K562 (cell line): ENCODE measurements around the gene SMIM21. TPM values are rescaled to one million over a fixed set of nuclear protein-coding genes. Genes with fewer than 3 reads are reported as not detected.

Experiments used
- ATAC-seq: fragments of 200-7000 bp; cut with Tn5 transposase; 3 replicates; pipeline ENCODE4 v1.9.1; 2020; ENCODE audit warnings: moderate library complexity
- Bru-seq: library from RNA; stranded (reverse); fragments of 400-500 nt; gene quantifications from one replicate; lab custom pipeline; 2021; lab: Mats Ljungman, UMichigan
- BruChase-seq, 2 experiments: library from RNA; stranded (reverse); fragments of 400-500 nt; gene quantifications; one replicate each; lab custom pipeline; 2021; lab: Mats Ljungman, UMichigan
- BruUV-seq: library from RNA; stranded (reverse); fragments of 400-500 nt; replicated peaks from 2 replicates; lab custom pipeline; 2021; lab: Mats Ljungman, UMichigan
- CTCF ChIA-PET: fragments of 300-600 bp; formaldehyde crosslinking; extraction: SDS; loops from one replicate; lab custom pipeline; 2021; ENCODE audit warnings: low intra/inter-chr PET ratio; lab: Yijun Ruan, JAX
- POLR2A ChIA-PET: fragments of 300-600, 350-650 bp; sonication (Branson Sonifier 250); formaldehyde crosslinking; extraction: SDS; loops from one replicate; lab custom pipeline; 2021; ENCODE audit warnings: antibody characterized with exemption, inconsistent platforms; lab: Yijun Ruan, JAX
- DNase-seq, 4 experiments: peaks; one replicate each; pipeline versions ENCODE4 v3.0.0 to v3.0.0-alpha.2; 2011 to 2018; ENCODE audit warnings: low spot score in 3 of 4, mixed read lengths in 3 of 4; ENCODE audit errors: extremely low read depth in 1 of 4
- FAIRE-seq: peaks from 2 replicates; lab custom pipeline; 2011; peaks lifted over from hg19 to GRCh38; lab: Jason Lieb, UNC
- H2AFZ ChIP-seq: 2 replicates; pipeline ENCODE4 v1.6.0; 2011; ENCODE audit warnings: low read depth, low read length, control low read depth, inconsistent platforms
- H3K27ac ChIP-seq: fragments of 200-600 bp; 3 replicates; pipeline ENCODE4 v1.8.0; 2011; ENCODE audit warnings: low read depth, mild to moderate bottlenecking, control low read depth, inconsistent platforms, low read length, moderate library complexity, mixed read lengths; ENCODE audit errors: extremely low read depth
- H3K27me3 ChIP-seq, 2 experiments: fragments of 300-600 bp in 1 of 2; 2 replicates in 1 of 2; 3 replicates in 1 of 2; pipeline versions ENCODE4 v1.6.0 to v1.8.0; 2011; ENCODE audit warnings: inconsistent platforms in 2 of 2, low read length in 2 of 2, mild to moderate bottlenecking in 1 of 2, mixed read lengths in 1 of 2, moderate library complexity in 1 of 2; ENCODE audit not compliant: control insufficient read depth in 2 of 2, insufficient read depth in 2 of 2
- H3K36me3 ChIP-seq: fragments of 300-600 bp; 3 replicates; pipeline ENCODE4 v1.8.0; 2011; ENCODE audit warnings: mild to moderate bottlenecking, low read length, inconsistent platforms; ENCODE audit not compliant: control insufficient read depth, insufficient read depth
- H3K4me1 ChIP-seq, 2 experiments: fragments of 200-600 bp in 1 of 2; replicated peaks in 1 of 2; 2 replicates in 1 of 2; 3 replicates in 1 of 2; pipeline versions ENCODE4 v1.5.1 to v1.8.0; 2011; ENCODE audit warnings: inconsistent platforms in 2 of 2, low read length in 2 of 2, mild to moderate bottlenecking in 1 of 2, mixed read lengths in 1 of 2, moderate library complexity in 1 of 2; ENCODE audit not compliant: control insufficient read depth in 2 of 2, insufficient read depth in 2 of 2
- H3K4me2 ChIP-seq: 2 replicates; pipeline ENCODE4 v1.6.1; 2011; ENCODE audit warnings: low read length, control low read depth, inconsistent platforms, mixed read lengths; ENCODE audit not compliant: insufficient read depth
- H3K4me3 ChIP-seq: fragments of 200-600 bp; sonication (generic), shearing (Covaris generic); 2 replicates; pipeline ENCODE4 v1.5.1; 2016; ENCODE audit warnings: control low read depth, inconsistent platforms
- H3K79me2 ChIP-seq: fragments of 200-600 bp; 3 replicates; pipeline ENCODE4 v1.8.0; 2011; ENCODE audit warnings: low read length, inconsistent platforms; ENCODE audit not compliant: control insufficient read depth, insufficient read depth
- H3K9ac ChIP-seq, 2 experiments: 2 replicates each; pipeline versions ENCODE4 v1.6.0 to v1.6.1; 2011; ENCODE audit warnings: low read depth in 2 of 2, low read length in 2 of 2, control low read depth in 1 of 2, inconsistent platforms in 1 of 2, mild to moderate bottlenecking in 1 of 2, mixed read lengths in 1 of 2; ENCODE audit not compliant: insufficient read depth in 1 of 2
- H3K9me1 ChIP-seq: one replicate; pipeline ENCODE4 v1.6.0; 2011; ENCODE audit warnings: inconsistent platforms, mild to moderate bottlenecking, low read length, moderate library complexity; ENCODE audit not compliant: control insufficient read depth, insufficient read depth
- H3K9me3 ChIP-seq: replicated peaks from 2 replicates; pipeline ENCODE4 v1.5.1; 2011; ENCODE audit warnings: low read depth, low read length, inconsistent platforms; ENCODE audit not compliant: control insufficient read depth, insufficient read depth
- H4K20me1 ChIP-seq: replicated peaks from 2 replicates; pipeline ENCODE4 v1.6.1; 2011; ENCODE audit warnings: low read length, inconsistent platforms, mixed read lengths; ENCODE audit not compliant: control insufficient read depth, insufficient read depth
- CCNT2 ChIP-seq: IDR thresholded peaks from 2 replicates; pipeline ENCODE4 v1.6.1; 2011; ENCODE audit warnings: borderline replicate concordance, low read depth, mild to moderate bottlenecking, moderate library complexity, mixed read lengths, low read length; ENCODE audit not compliant: insufficient read length; ENCODE audit errors: extremely low read depth
- CREBBP ChIP-seq: IDR thresholded peaks from one replicate; pipeline ENCODE4 v1.6.1; 2012; ENCODE audit warnings: low read depth, mild to moderate bottlenecking, control low read depth, inconsistent platforms, low read length
- IFI16 ChIP-seq: fragments of 250-450 bp; sonication (Bioruptor Pico); IDR thresholded peaks from 2 replicates; pipeline ENCODE4 v2.1.2; 2022; ENCODE audit warnings: mild to moderate bottlenecking, inconsistent platforms
- RFX7 ChIP-seq: fragments of 250-450 bp; sonication (Bioruptor Pico); IDR thresholded peaks from 2 replicates; pipeline ENCODE4 v1.5.1; 2021; ENCODE audit warnings: mild to moderate bottlenecking
- TFAP4 ChIP-seq: sonication (generic); formaldehyde crosslinking; IDR thresholded peaks from 2 replicates; pipeline ENCODE4 v1.8.0; 2022; ENCODE audit warnings: missing genetic modification reagents, mild to moderate bottlenecking, moderate library complexity, borderline replicate concordance
- TFE3 ChIP-seq: fragments of 450-650 bp; formaldehyde crosslinking; IDR thresholded peaks from 2 replicates; pipeline ENCODE4 v1.4.0; 2020; ENCODE audit warnings: mild to moderate bottlenecking, mixed read lengths
- ZBTB5 ChIP-seq: fragments of 450-650 bp; IDR thresholded peaks from 2 replicates; pipeline ENCODE4 v1.6.1; 2017; ENCODE audit warnings: antibody characterized with exemption
- ZNF253 ChIP-seq: fragments of 250-450 bp; sonication (Bioruptor Pico); conservative IDR thresholded peaks from 2 replicates; pipeline ENCODE4 v1.6.1; 2021; ENCODE audit warnings: mild to moderate bottlenecking
- ZNF311 ChIP-seq: fragments of 250-450 bp; sonication (Bioruptor Pico); IDR thresholded peaks from 2 replicates; pipeline ENCODE4 v1.4.0; 2020; ENCODE audit warnings: mild to moderate bottlenecking, moderate library complexity
- WGBS: fragments of 100-300 bp; shearing (Covaris generic); methylation state at CpG from one replicate; pipeline ENCODE4 v1.1.6; 2016; ENCODE audit warnings: low coverage, mixed read lengths; ENCODE audit not compliant: insufficient coverage; ENCODE audit errors: missing lambda C conversion rate; 5-methylcytosine and 5-hydroxymethylcytosine counted together
- in situ Hi-C: fragments of 300-500 bp; cut with MboI; formaldehyde crosslinking; loops from 4 replicates; pipeline ENCODE4 v1.15.0; 2018; ENCODE audit warnings: inconsistent platforms, mixed read lengths
- intact Hi-C: fragments of 100-400 bp; cut with micrococcal nuclease; formaldehyde crosslinking; loops from 2 replicates; pipeline ENCODE4 v1.14.2; 2022
- long read RNA-seq, 3 experiments: library from polyadenylated mRNA in 2 of 3; library from RNA in 1 of 3; unstranded in 2 of 3; stranded (forward) in 1 of 3; transcript quantifications; one replicate each; pipeline ENCODE4 v2.0.0, GENCODE V29; 2019 to 2022
- polyA minus RNA-seq, 3 experiments: library from RNA; depleted of rRNA, polyadenylated mRNA; stranded (reverse); fragments of >200 nt; gene quantifications; 2 replicates each; pipeline ENCODE4 v1.2.3, GENCODE V29; 2011
- polyA plus RNA-seq, 8 experiments: library from polyadenylated mRNA; depleted of rRNA in 4 of 8; stranded (reverse) in 5 of 8; unstranded in 3 of 8; fragments of >200 nt; fragmentation: Nextera tagmentation in 2 of 8; fragmentation: Illumina TruSeq in 1 of 8; extraction: Ambion mirVana in 2 of 8; extraction: Trizol in 1 of 8; gene quantifications; 2 replicates each; pipeline versions ENCODE4 v1.2.1 to v1.2.3, GENCODE V29; 2011 to 2014; ENCODE audit warnings: inconsistent platforms in 1 of 8, missing spikeins in 1 of 8
- total RNA-seq, 7 experiments: library from RNA; depleted of rRNA in 6 of 7; stranded (reverse); fragments of >200 nt in 6 of 7; fragmentation: Illumina TruSeq in 2 of 7; extraction: Trizol in 2 of 7; gene quantifications; 2 replicates each; pipeline versions ENCODE4 v1.2.1 to v1.2.3, GENCODE V29; 2011 to 2021; ENCODE audit warnings: low replicate concordance in 1 of 7

Gene SMIM21
- not detected in 2 replicates for total RNA-seq (2011; cell fraction: chromatin; rRNA removed; ENCODE audit: low replicate concordance)
- total RNA-seq (2011; cell fraction: nucleolus; rRNA removed): not detected in 2 replicates
- total RNA-seq (2011; cell fraction: nucleoplasm; rRNA removed): not detected in 2 replicates
- total RNA-seq (2014; rRNA removed) (not detected in 2 replicates), total RNA-seq (2014; rRNA removed; fragmentation: Illumina TruSeq; extraction: Trizol) (not detected in 2 replicates), total RNA-seq (2015; rRNA removed; fragmentation: Illumina TruSeq; extraction: Trizol) (not detected in 2 replicates), total RNA-seq (2021) (not detected in 2 replicates), polyA plus RNA-seq (2011; rRNA removed) (not detected in 2 replicates), polyA plus RNA-seq (2014; fragmentation: Illumina TruSeq; extraction: Trizol) (not detected in 2 replicates), polyA plus RNA-seq (2014; fragmentation: Nextera tagmentation; extraction: Ambion mirVana) (not detected), polyA plus RNA-seq (2014; rRNA removed) (not detected in 2 replicates), polyA minus RNA-seq (2011; rRNA and poly(A)+ RNA removed) (not detected in 2 replicates), Bru-seq, nascent RNA (not detected), BruChase-seq, experiment 1, labeled RNA remaining after a 2-hour chase (not detected), BruChase-seq, experiment 2, labeled RNA remaining after a 6-hour chase (not detected)
- polyA plus RNA-seq (2011; cell fraction: cytosol; rRNA removed): not detected in 2 replicates
- not detected in 2 replicates for polyA plus RNA-seq (2011; cell fraction: nucleus; rRNA removed)
- not detected in 2 replicates for polyA plus RNA-seq (2012)
- not detected in 2 replicates for polyA minus RNA-seq (2011; cell fraction: cytosol; rRNA and poly(A)+ RNA removed)
- not detected in 2 replicates for polyA minus RNA-seq (2011; cell fraction: nucleus; rRNA and poly(A)+ RNA removed)
- long read RNA-seq, experiment 1: 0 reads
- long read RNA-seq, experiment 2: 0 reads
- long read RNA-seq, experiment 3: 0 reads

- ATAC-seq (no peak), DNase-seq (no peak), FAIRE-seq (no peak)
- peaks cover 0 to 14% of the 10 kb centered on the region in 2 experiments; a peak in 2 of 5 replicates for H3K27me3 ChIP-seq
- H3K36me3 ChIP-seq: no peaks in the 10 kb centered on the region
- no peaks in the 10 kb centered on the region for H3K9me1 ChIP-seq
- BruUV-seq: no TSS peak
- H3K27ac ChIP-seq: no peak within 1 kb of the TSS
- POLR2A ChIA-PET: no interaction called here
- H3K4me3 ChIP-seq: no peak within 1 kb of the TSS
- no peaks in the 10 kb centered on the region for H4K20me1 ChIP-seq
- no peaks in the 10 kb centered on the region for H3K4me1 ChIP-seq
- no peak within 1 kb of the TSS for H3K4me2 ChIP-seq
- no peaks in the 10 kb centered on the region for H3K79me2 ChIP-seq
- in situ Hi-C loops (no loop called here), intact Hi-C loops (no loop called here)
- no peak within 1 kb of the TSS for H3K9ac ChIP-seq
- H3K9me3 ChIP-seq: no peaks in the 10 kb centered on the region
- H2AFZ ChIP-seq: no peak within 1 kb of the TSS
- CTCF ChIA-PET: no interaction called here
- WGBS: 0% methylated on average over 4 of the region's 4 CpGs
- TF ChIP-seq RFX7 (CRISPR knock-in tag) (no peak), CREBBP (no peak), CCNT2 (no peak), ZNF311 (CRISPR knock-in tag) (no peak), ZNF253 (CRISPR knock-in tag) (no peak), ZBTB5 (no peak), IFI16 (CRISPR knock-in tag) (no peak), TFE3 (no peak), TFAP4 (CRISPR knock-in tag) (no peak)
Observed at GRCh38 chr18:75427603-75428002, at the start of gene SMIM21. Gene SMIM21, minus strand, starts transcription at chr18:75427703. Its CDS starts 140 bp downstream, at chr18:75427563.
